ENCODE measurements around the gene PPARG. TPM values are rescaled to one million over a fixed set of nuclear protein-coding genes. Genes with fewer than 3 reads are reported as not detected.

PPARG gene
- total and polyA plus RNA-seq, 2 of the 8 experiments (the other 6 are each of a cell fraction or from before 2014, with no cell fraction given) = 0.06 TPM; not detected in 1

- no peaks in the 10 kb centered on the region for H3K4me1 ChIP-seq (replicated peaks in 1 of 4; ENCODE audit: control insufficient read depth in 3 of 4, insufficient read depth in 4 of 4, low read length in 3 of 4)
- TF ChIP-seq HDAC2 (IDR thresholded peaks at IDR 0.05; ENCODE audit: borderline replicate concordance in 1 of 2, low read depth in 2 of 2, low read length in 2 of 2) = no peak
- no peak for TF ChIP-seq BRCA1 (IDR thresholded peaks at IDR 0.05; ENCODE audit: low read depth, low read length)
- TF ChIP-seq SIRT6 (IDR thresholded peaks at IDR 0.05; ENCODE audit: low read length) = no peak
- H3K23ac ChIP-seq (ENCODE audit: insufficient read length) = no peak overlapping the region
- H3K14ac ChIP-seq (ENCODE audit: insufficient read length) = no peak overlapping the region
- no peak overlapping the region for H3K9ac ChIP-seq (replicated peaks in 1 of 4; ENCODE audit: extremely low read depth in 1 of 4, low read depth in 3 of 4, low read length in 3 of 4)
- no peak overlapping the region for H3K4ac ChIP-seq (replicated peaks; ENCODE audit: insufficient read length, low read depth, low read length)
- no peaks in the 10 kb centered on the region for H3K23me2 ChIP-seq (ENCODE audit: low read depth, low read length)
- no peaks in the 10 kb centered on the region for H3K79me2 ChIP-seq (ENCODE audit: control insufficient read depth in 1 of 2, insufficient read depth in 2 of 2, low read length in 2 of 2)
- ChIA-PET POLR2A (ENCODE audit: partially characterized antibody) (no interaction called here), CTCF (ENCODE audit: partially characterized antibody) (interaction anchor here (0.6 kb wide), 1 partner anchor 27 kb away, joined by 3 read pairs; no protein-coding TSS in a partner anchor)
- H2BK20ac ChIP-seq (ENCODE audit: low read length) = no peak overlapping the region
- H4K91ac ChIP-seq (replicated peaks; ENCODE audit: insufficient read length, low read length) = no peak overlapping the region
- FAIRE-seq (no peak), DNase-seq (ENCODE audit: low read depth in 1 of 2, low spot score in 2 of 2) (no peak)
- no peaks in the 10 kb centered on the region for H4K20me1 ChIP-seq (replicated peaks in 1 of 2; ENCODE audit: control insufficient read depth in 1 of 2, insufficient read depth in 2 of 2, low read length in 2 of 2)
- H3K79me1 ChIP-seq (ENCODE audit: low read depth, low read length) = no peaks in the 10 kb centered on the region
- no peak overlapping the region for H3K27ac ChIP-seq (ENCODE audit: low read depth, low read length)
- H2BK12ac ChIP-seq (ENCODE audit: low read depth, low read length) = no peak overlapping the region
- 92% methylated on average over 3 of the region's 3 CpGs; no CpG with 5 or more reads in 1 of the 2 experiments for WGBS, 2 experiments (ENCODE audit: extremely low coverage in 1 of 2, insufficient coverage in 1 of 2, insufficient read length in 1 of 2, insufficient replicate concordance in 2 of 2, low coverage in 1 of 2, low lambda C conversion rate in 2 of 2, missing lambda C conversion rate in 1 of 2)
- H2AFZ ChIP-seq (ENCODE audit: low read length) = no peak overlapping the region
- no peaks in the 10 kb centered on the region for H3K9me3 ChIP-seq (ENCODE audit: insufficient read depth in 2 of 2, low read depth in 1 of 2, low read length in 1 of 2)
- H2BK5ac ChIP-seq (ENCODE audit: low read depth, low read length) = no peak overlapping the region
- no peak overlapping the region for H3K56ac ChIP-seq (replicated peaks; ENCODE audit: insufficient read length, low read depth, low read length)
- H3K4me2 ChIP-seq (ENCODE audit: insufficient read depth in 1 of 2, low read depth in 2 of 2, low read length in 2 of 2) = no peak overlapping the region
- no peak overlapping the region for H2AK5ac ChIP-seq (ENCODE audit: low read depth, low read length)
- no peak overlapping the region for H4K5ac ChIP-seq (ENCODE audit: insufficient read length, low read depth, low read length)
- H3K4me3 ChIP-seq (ENCODE audit: extremely low read depth in 1 of 4, insufficient read depth in 2 of 4, low read depth in 3 of 4, low read length in 4 of 4) = no peak overlapping the region
- no peak overlapping the region for H2BK15ac ChIP-seq (ENCODE audit: low read length)
- no peaks in the 10 kb centered on the region for H3K36me3 ChIP-seq (ENCODE audit: control insufficient read depth in 2 of 4, insufficient read depth in 4 of 4, low read length in 3 of 4)
- H3K18ac ChIP-seq (ENCODE audit: extremely low read depth, low read length) = no peak overlapping the region
- no peak overlapping the region for H2BK120ac ChIP-seq (replicated peaks; ENCODE audit: low read depth, low read length)
- no peak overlapping the region for H4K8ac ChIP-seq (ENCODE audit: extremely low read depth, insufficient read depth, low read length)
- H3K27me3 ChIP-seq (replicated peaks in 1 of 4; ENCODE audit: control insufficient read depth in 3 of 4, extremely low read depth in 1 of 4, insufficient read depth in 3 of 4, low read length in 3 of 4) = no peaks in the 10 kb centered on the region
These were observed 47.2 kb downstream of the PPARG start for GRCh38 chr3:12336099-12336498.
